ENCODE measurements around the gene BNC2.

DNA sequence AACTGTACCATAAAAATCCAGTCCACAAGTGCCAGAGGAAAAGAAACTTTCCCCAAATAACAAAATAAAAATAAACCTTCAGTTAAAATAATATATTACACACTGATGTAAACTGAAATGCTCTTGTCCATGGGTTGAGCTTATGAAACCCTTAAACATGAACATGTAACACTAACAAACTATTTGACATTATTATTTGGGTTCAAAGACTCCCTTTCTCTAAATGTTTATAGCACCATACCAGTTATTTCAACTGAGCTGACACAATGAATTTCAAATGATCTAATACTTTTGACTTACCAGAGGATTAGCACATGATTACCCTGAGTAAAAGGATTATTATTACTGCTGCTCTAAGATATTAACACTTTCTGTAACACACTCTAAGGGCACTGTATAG lies 251.1 kb downstream of the BNC2 start:
- no peak for TF ChIP-seq FOXM1 (IDR thresholded peaks at IDR 0.05; ENCODE audit: borderline replicate concordance)
- no peak for TF ChIP-seq FOXK2 (IDR thresholded peaks at IDR 0.05)
- no peak for TF ChIP-seq L3MBTL2 (conservative IDR thresholded peaks at IDR 0.05)
- no peak for TF ChIP-seq SP1 (IDR thresholded peaks at IDR 0.05)
- TF ChIP-seq ARNT (IDR thresholded peaks at IDR 0.05), result no peak
- TF ChIP-seq CTBP1 (IDR thresholded peaks at IDR 0.05; ENCODE audit: borderline replicate concordance), result no peak
- no peak for TF ChIP-seq FOXA1 (IDR thresholded peaks at IDR 0.05)
- no peak for TF ChIP-seq BHLHE40 (IDR thresholded peaks at IDR 0.05; ENCODE audit: borderline replicate concordance)
- no peak for TF ChIP-seq SUZ12 (IDR thresholded peaks at IDR 0.05)
- no peak for TF ChIP-seq ELF4 (IDR thresholded peaks at IDR 0.05)
